Glomerular visceral epithelial cell (primary cell): ENCODE results near the gene ELMO3.

Source experiments
- DNase-seq: peaks from one replicate; pipeline ENCODE4 v3.0.0-alpha.2; 2016; ENCODE audit errors: extremely low spot score

The ELMO3 gene

GRCh38 chr16:67215706-67216105, 16.8 kb downstream of the ELMO3 start:
- DNase-seq: no peak

DNA sequence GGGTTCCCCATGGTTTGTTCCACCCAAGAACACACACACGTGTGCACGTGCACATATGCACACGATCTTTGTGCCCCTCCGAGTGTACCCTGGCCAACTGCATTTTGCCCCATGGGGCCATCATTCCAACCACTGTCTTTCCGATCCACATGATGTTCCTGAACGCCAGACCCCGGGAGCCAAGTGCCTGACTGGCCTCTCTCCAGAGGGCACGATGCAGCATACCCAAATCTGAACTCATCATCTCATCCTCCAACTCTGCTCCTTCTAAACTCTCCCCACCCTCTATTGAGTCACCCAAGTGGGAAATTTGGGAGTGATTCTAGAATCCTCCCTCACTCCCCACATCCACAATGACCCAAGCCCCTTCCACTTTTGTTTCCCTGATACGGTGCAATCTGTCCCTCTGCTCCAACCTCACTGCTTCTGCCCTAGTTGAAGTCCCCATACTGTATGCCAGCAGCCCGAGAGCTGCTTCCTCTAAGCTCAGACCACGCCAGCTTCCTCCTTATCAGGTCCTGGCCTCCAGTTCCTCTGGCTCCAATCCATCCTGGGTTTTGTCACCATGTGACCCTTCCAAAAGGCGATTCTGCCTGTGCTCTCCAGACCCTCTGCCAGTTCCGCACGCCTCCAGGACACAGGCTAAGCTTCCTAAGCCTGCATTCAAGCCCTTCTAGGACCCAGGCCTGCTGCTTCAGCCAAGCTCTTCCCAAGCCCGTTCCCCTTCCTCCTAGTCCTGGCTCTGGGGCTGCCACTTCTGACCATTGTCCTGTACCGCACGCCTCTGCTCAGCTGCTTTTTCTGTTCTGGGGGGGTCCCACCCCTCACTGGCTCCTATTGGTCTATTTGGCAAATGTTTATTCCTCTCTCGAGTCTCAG, 17.9 kb downstream of the ELMO3 start:
- DNase-seq: no peak

- no peak for DNase-seq
Observed at GRCh38 chr16:67223992-67224391, 25.1 kb downstream of the ELMO3 start.

- no peak for DNase-seq
Observed at GRCh38 chr16:67226295-67226803, 27.4 kb downstream of the ELMO3 start.

DNA sequence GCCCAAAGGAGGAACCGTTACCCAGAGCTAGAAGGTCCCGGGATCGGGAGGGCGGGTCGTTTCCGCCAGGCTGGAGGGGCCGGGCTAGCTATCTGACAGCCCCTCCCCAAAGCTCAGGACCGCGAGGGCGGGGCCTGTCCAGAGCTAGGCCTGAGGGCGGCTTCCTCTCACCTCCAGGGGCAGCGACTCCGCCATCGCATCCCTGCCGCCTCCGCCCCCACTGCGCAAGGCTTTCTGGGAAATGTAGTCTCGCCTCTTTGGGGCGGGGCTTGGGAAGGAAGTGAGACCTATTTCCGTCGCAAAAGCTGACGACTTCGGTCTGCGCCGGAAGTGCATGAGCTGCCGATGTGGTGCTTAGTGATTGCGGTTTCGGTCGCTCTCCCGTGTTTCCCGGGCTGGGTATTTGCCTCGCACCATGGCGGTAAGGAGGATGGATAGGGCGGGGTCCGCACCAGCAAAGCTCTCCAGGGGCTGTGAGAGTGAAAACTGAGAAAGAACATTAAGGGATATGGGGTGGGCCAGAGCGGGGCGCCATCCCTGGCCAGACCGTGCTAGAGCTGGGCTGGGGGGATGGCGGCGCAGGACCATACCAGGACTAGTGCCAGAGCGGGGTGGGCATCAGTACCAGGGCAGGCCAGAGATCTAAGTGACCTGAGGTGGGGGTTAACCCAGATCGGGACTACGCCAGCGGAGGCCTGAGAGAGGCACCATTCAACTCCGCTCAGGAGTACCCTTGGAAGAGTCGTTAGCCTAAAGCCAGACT, 28.1 kb downstream of the ELMO3 start, which contains the start of gene TMEM208:
Gene TMEM208 (plus strand): TSS at position 327 of the 763 bp plus-strand sequence. CDS start 89 bp downstream, at position 416.
- peak; percentile 98 for DNase-seq

DNA sequence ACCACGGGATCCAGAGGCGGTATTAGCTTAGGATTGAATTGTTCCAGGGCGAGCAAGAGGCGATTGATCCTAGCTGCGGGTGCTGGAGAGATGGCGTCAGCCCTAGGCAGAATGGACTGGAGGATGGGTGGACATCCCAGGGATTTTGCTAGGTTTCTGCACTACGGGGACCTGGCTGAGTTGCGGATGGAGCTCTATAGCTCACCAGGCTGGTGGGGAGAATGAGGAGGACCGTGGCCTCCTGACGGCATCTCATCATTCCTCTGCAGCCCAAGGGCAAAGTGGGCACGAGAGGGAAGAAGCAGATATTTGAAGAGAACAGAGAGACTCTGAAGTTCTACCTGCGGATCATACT, 28.6 kb downstream of the ELMO3 start:
- no peak for DNase-seq

GRCh38 chr16:67228034-67228785, 29.3 kb downstream of the ELMO3 start:
- DNase-seq: no peak

DNA sequence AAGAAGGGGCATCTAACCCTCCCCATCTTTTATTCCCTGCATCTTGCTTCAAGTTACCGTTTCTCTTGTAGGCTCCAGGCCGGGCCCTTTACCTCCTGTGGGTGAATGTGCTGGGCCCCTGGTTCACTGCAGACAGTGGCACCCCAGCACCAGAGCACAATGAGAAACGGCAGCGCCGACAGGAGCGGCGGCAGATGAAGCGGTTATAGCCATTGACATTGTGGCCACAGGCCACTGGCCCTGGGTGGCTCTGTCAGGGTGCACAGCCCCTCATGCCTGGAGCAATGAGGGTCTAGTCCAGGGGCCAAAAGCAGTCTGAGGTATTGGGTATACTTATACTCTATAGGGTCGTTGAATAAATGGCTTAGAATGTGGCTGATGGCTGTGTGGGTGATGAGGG, 30.0 kb downstream of the ELMO3 start:
- no peak for DNase-seq

GRCh38 chr16:67229906-67230808, 31.2 kb downstream of the ELMO3 start:
- no peak for DNase-seq

GRCh38 chr16:67230809-67231660, 32.1 kb downstream of the ELMO3 start:
- no peak for DNase-seq

DNA sequence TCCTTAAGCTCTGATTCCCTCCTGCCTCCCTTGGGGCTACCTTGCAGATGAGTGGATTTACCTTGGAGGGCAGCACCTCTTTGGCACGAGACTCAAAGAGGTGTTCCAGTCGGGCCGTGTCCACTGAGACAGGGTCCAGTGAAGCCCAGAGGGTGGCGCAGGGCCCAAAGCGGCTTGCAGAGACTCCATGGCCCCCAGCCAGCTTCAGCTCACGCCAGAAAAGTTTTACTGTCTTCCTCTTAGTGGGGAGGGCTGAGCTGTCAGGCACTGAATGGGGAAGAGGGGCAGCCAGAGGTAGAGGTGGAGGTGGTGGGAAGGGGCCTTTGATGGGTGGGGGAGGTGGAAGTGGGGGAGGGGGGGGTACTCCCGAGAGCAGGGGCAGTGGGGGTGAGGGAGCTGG, 34.7 kb downstream of the ELMO3 start:
- no peak for DNase-seq

- DNase-seq: no peak
Observed at GRCh38 chr16:67234180-67234597, 35.3 kb downstream of the ELMO3 start.

DNA sequence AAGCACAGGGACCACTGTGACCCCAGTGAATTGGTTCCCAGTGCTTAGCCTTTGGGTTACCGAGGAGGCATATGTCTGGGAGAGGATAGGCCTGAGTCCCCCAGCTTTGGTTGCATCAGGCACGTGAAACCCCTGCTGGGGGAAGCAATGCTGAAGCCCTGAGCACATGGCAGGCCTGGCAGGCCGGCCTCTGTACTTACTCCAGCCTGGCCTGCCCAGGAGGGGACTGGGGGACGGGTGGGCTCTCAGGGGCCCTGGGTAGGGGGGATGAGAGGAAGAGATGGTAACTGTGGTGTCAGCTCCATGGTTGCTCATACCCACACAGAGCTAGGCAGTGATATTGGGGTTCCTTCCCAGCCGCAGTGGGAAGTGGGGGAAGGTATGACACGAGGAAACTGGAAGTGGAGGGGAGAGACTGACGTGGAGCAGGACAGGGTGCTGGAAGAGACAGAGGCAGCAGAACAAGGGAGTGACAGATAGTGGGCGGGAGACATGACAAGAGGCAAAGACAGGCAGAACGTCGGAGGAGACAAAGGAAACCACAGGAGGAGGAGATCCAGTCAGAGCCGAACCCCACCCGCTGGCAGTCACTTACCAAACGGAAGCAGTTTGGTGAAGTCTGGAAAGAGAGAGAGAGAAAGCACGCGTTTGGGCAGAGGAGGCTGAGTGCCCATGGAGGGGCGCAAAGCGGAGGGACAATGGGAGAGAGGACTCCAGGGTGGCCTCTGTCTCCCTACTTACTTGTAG, 37.1 kb downstream of the ELMO3 start:
- DNase-seq: no peak

DNA sequence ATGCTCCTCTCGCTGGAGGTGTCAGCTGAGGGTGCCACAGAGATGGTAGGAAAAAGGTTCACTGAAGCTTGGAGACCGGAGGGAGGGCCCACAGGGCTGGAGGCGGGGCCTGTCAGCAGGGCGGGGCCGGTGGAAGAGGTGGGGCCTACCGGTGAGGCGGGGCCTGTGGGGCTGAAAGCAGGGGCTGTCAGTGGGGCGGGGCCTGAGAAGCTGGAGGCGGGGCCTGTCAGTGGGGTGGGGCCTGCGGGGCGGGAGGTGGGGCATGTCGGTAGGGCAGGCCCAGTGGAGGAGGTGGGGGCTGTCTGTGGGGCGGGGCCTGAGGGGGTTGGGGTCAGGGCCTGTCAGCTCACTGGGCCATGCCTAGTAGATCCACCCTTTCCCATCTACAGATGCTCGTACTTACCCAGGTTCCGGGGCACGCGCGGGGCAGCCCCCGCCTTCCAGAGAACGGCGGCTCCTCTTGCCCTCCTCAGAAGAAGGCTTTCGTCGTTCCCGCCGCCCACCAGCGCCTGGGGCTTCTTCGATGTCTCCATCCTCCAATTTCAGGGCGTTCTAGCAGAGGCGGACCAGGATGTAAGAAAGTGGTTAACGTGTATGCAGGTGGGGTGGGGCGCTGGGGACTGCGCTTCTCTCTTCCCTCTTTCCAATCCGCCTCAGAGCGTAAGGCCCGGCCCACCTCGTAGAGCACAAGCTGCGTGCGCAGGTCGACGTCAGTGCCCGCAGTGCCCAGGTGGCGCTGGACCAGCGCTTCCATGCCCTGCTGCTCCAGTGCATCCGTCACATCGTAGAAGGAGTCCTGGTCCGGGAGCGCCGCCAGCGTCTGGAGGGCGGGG, 37.8 kb downstream of the ELMO3 start:
- DNase-seq: peak; percentile 45

DNA sequence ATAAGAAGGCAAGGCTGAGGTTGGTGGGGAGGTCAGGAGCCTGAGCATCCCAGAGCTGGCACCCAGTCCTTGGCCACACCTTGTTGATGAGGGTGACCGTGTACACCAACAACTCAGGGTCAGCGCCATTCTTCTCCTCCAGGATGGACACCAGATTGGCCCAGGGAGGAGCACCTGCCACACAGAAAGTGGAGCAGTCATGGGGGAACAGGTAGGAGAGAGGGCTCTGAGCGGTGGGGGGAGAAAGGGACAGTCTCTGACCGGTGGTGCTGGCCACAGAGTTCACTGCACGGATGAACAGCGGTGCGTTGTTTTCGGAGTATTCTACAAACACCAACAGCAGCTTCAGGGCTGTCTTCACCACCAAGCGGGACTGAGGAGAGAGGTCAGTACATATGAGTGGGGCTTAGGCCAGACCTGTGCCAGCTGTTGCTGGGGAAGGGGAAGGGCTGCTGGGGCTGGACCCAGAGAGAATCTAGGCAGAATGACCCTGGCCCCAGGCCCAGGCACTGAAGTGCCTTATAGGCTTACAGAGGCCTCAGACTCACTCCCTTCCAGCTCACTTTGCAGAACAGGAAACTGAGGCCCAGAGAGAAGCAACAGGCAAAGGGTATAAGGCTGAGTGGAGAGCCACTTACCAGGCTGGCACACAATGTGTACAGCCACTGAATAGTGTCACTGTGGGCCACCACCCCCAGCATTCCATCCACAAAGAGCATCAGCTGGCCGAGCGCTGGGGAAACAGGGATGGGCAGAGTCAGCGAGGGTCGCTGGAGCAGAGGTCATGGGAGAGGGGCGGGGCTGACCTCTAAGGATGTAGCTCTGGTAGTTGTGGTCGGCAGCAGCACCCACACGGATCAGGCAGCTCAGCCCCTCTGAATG, 38.7 kb downstream of the ELMO3 start:
- DNase-seq: no peak

GRCh38 chr16:67238278-67238575, 39.3 kb downstream of the ELMO3 start:
- DNase-seq: no peak

GRCh38 chr16:67238806-67239470, 40.0 kb downstream of the ELMO3 start:
- DNase-seq: no peak
